ENCODE data around the gene NNT.
"Not testable (repeated sequence)": the region's sequence is repeated elsewhere in the genome, so short reads cannot be mapped to it uniquely, and the experiment has no call there.

NNT gene

DNA sequence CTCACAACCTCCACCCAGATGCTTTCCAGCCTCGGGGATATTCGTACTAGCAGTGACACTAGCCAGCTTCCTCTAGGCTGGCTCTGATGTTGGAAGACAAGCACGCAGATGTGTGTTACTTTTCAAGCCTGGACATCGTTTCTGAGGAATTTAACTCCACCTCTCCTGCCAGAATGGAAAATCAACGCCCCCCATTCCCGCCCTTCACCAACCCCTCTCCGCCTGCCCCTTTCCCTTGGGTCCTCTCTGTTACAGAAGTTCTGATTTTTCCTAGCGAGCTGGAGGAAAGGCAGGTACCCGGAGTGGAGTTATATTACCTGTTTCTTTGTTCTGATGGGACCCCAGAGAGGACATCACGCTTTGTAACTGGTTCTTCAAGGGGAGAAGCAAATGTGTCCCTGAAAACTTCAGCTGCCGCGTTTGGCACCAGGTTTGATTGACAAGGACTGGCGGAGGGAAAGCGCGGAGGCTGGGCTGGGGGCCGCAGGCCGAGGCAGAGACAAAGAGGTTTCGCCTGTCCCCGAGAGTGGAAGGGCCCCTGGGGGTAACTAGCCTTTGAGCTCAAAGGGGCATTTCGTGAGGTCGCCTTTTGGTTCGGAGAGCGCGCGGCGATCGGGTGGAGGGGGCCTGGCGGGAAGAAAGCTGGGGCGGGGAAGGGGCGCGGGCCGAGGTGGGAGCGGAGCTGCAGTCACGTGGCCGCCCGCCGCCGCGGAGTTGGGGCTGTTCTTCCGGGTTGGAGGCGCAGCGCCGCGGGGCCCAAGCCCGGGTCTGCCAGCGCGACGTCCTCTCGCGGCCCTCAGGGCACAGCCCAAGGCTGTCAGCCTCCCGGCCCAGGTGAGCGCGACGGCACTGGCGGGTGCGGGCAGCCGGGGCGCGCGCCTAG lies at the start of gene NNT:
NNT (plus strand) TSS at position 720 of the 883 bp plus-strand sequence. CDS start 6,016 bp downstream, outside the sequence.
- DNase-seq (ENCODE audit: low read depth) = peak; percentile 88
- peak within 1 kb of the TSS; percentile 75 for H3K4me3 ChIP-seq (ENCODE audit: low read depth, low read length)

GRCh38 chr5:43553381-43553780 lies 49.6 kb upstream of the NNT start:
- no peak overlapping the region for H3K4me3 ChIP-seq (ENCODE audit: low read depth, low read length)
- TF ChIP-seq MYC (IDR thresholded peaks at IDR 0.05; ENCODE audit: low read depth, low read length) (no peak), MAX (IDR thresholded peaks at IDR 0.05; ENCODE audit: low read depth, low read length) (no peak), POLR2A (IDR thresholded peaks at IDR 0.05; ENCODE audit: extremely low read depth, insufficient read length) (no peak)
- TF ChIP-seq, protein P1, sequence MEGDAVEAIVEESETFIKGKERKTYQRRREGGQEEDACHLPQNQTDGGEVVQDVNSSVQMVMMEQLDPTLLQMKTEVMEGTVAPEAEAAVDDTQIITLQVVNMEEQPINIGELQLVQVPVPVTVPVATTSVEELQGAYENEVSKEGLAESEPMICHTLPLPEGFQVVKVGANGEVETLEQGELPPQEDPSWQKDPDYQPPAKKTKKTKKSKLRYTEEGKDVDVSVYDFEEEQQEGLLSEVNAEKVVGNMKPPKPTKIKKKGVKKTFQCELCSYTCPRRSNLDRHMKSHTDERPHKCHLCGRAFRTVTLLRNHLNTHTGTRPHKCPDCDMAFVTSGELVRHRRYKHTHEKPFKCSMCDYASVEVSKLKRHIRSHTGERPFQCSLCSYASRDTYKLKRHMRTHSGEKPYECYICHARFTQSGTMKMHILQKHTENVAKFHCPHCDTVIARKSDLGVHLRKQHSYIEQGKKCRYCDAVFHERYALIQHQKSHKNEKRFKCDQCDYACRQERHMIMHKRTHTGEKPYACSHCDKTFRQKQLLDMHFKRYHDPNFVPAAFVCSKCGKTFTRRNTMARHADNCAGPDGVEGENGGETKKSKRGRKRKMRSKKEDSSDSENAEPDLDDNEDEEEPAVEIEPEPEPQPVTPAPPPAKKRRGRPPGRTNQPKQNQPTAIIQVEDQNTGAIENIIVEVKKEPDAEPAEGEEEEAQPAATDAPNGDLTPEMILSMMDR (IDR thresholded peaks at IDR 0.05; ENCODE audit: low read depth, low read length) = no peak
- no peak for DNase-seq (ENCODE audit: low read depth)

More for the DNA sequence above, at the start of gene NNT:
- TF ChIP-seq POLR2A (IDR thresholded peaks at IDR 0.05; ENCODE audit: extremely low read depth, insufficient read length) (peak; percentile 47), MAX (IDR thresholded peaks at IDR 0.05; ENCODE audit: low read depth, low read length) (peak; percentile 94), MYC (IDR thresholded peaks at IDR 0.05; ENCODE audit: low read depth, low read length) (peak; percentile 96)
- TF ChIP-seq, protein P1 (IDR thresholded peaks at IDR 0.05; ENCODE audit: low read depth, low read length) = no peak

DNA sequence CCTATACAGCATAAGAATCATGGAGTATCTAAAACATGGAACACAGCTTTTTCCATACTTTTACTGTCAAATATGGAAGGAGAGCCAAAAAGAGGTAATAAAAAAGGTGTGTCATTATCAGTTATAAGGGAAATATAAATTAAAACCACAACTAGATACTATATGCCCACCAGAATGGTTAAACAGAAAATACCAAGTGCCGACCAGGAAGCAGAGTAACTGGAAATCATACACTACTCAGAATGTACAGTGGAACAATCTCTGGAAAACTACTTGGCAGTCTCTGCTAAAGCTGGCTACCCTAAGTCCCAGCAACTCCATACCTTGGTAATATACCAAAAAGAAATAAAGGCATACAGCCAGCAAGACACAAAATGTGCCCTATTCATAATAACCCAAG lies 48.5 kb upstream of the NNT start:
- H3K4me3 ChIP-seq (ENCODE audit: low read depth, low read length) = peak overlapping the region; percentile 95
- no peak for TF ChIP-seq MAX (IDR thresholded peaks at IDR 0.05; ENCODE audit: low read depth, low read length)
- DNase-seq (ENCODE audit: low read depth) = no peak

GRCh38 chr5:43555895-43556606 lies 46.9 kb upstream of the NNT start:
- H3K4me3 ChIP-seq (ENCODE audit: low read depth, low read length) = peak overlapping the region; percentile 95
- DNase-seq (ENCODE audit: low read depth) = peak; percentile 67
- TF ChIP-seq POLR2A (IDR thresholded peaks at IDR 0.05; ENCODE audit: extremely low read depth, insufficient read length) = no peak
- no peak for TF ChIP-seq MYC (IDR thresholded peaks at IDR 0.05; ENCODE audit: low read depth, low read length)
- TF ChIP-seq, protein P1 (IDR thresholded peaks at IDR 0.05; ENCODE audit: low read depth, low read length) = no peak
- TF ChIP-seq MAX (IDR thresholded peaks at IDR 0.05; ENCODE audit: low read depth, low read length) = no peak; the same call in 1 of the 2 replicates

DNA sequence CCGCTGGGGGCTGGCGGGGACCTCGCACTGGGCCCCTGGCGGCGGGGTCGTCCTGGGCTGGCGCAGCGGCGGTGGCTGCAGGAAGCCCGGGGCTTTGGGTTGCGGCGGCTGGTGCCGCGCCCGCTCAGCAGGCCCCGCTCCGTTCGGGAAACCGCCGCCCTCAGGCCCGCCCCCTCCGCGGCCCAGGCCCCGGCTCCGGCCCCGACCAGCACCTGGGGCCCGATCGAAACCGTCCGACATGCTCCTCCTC lies 46.4 kb upstream of the NNT start:
- H3K4me3 ChIP-seq (ENCODE audit: low read depth, low read length) = peak overlapping the region; percentile 95
- DNase-seq (ENCODE audit: low read depth) = not testable (repeated sequence)

GRCh38 chr5:43556857-43557542 lies 46.0 kb upstream of the NNT start, which contains the start of gene PAIP1:
PAIP1 (minus strand) TSS chr5:43557077; CDS start chr5:43556846, 231 bp downstream.
- H3K4me3 ChIP-seq (ENCODE audit: low read depth, low read length) = peak within 1 kb of the TSS; percentile 95
- DNase-seq (ENCODE audit: low read depth) = peak; percentile 91
- TF ChIP-seq, protein P1 (IDR thresholded peaks at IDR 0.05; ENCODE audit: low read depth, low read length) = peak; percentile 38
- TF ChIP-seq MAX (IDR thresholded peaks at IDR 0.05; ENCODE audit: low read depth, low read length) (peak; percentile 4; the same call in 1 of the 2 replicates), MYC (IDR thresholded peaks at IDR 0.05; ENCODE audit: low read depth, low read length) (peak; percentile 27; the same call in 1 of the 2 replicates), POLR2A (IDR thresholded peaks at IDR 0.05; ENCODE audit: extremely low read depth, insufficient read length) (peak; percentile 77)

All from NB4 (cell line).